ENCODE results near the gene IER5L.

The IER5L gene

GRCh38 chr9:129138476-129139232 lies 39.4 kb downstream of the IER5L start:
- Histone ChIP-seq H3K27ac (replicated peaks) (peak overlapping the region; percentile 95; the same call in 1 of the 2 replicates), H3K27me3 (ENCODE audit: insufficient read depth, poor library complexity, severe bottlenecking) (no peaks in the 10 kb centered on the region), H3K4me3 (replicated peaks; ENCODE audit: insufficient read depth, low read length) (no peak overlapping the region)
- TF ChIP-seq CTCF (IDR thresholded peaks at IDR 0.05; ENCODE audit: insufficient read depth, low read length) (no peak), REST (IDR thresholded peaks at IDR 0.05; ENCODE audit: insufficient replicate concordance, low read depth) (no peak), SPI1 (IDR thresholded peaks at IDR 0.05; ENCODE audit: borderline replicate concordance, low read depth) (no peak), GABPA (IDR thresholded peaks at IDR 0.05; ENCODE audit: low read depth) (no peak), POLR2AphosphoS5 (IDR thresholded peaks at IDR 0.05; ENCODE audit: low read depth) (no peak)
- no peak for DNase-seq (ENCODE audit: low read depth in 1 of 2, low spot score in 1 of 2)

GRCh38 chr9:129138144-129138462 lies 40.0 kb downstream of the IER5L start:
- DNase-seq (ENCODE audit: low read depth in 1 of 2, low spot score in 1 of 2), result no peak
- Histone ChIP-seq H3K27me3 (ENCODE audit: insufficient read depth, poor library complexity, severe bottlenecking) (no peaks in the 10 kb centered on the region), H3K4me3 (replicated peaks; ENCODE audit: insufficient read depth, low read length) (no peak overlapping the region), H3K27ac (replicated peaks) (no peak overlapping the region)
- TF ChIP-seq GABPA (IDR thresholded peaks at IDR 0.05; ENCODE audit: low read depth), result no peak
- TF ChIP-seq SPI1 (IDR thresholded peaks at IDR 0.05; ENCODE audit: borderline replicate concordance, low read depth), result no peak

GRCh38 chr9:129137292-129138143 lies 40.5 kb downstream of the IER5L start:
- no peak for DNase-seq (ENCODE audit: low read depth in 1 of 2, low spot score in 1 of 2)
- TF ChIP-seq SPI1 (IDR thresholded peaks at IDR 0.05; ENCODE audit: borderline replicate concordance, low read depth) (no peak), POLR2AphosphoS5 (IDR thresholded peaks at IDR 0.05; ENCODE audit: low read depth) (no peak), REST (IDR thresholded peaks at IDR 0.05; ENCODE audit: insufficient replicate concordance, low read depth) (no peak), GABPA (IDR thresholded peaks at IDR 0.05; ENCODE audit: low read depth) (no peak)
- H3K27ac ChIP-seq (replicated peaks), result no peak overlapping the region
- H3K27me3 ChIP-seq (ENCODE audit: insufficient read depth, poor library complexity, severe bottlenecking), result no peaks in the 10 kb centered on the region
- H3K4me3 ChIP-seq (replicated peaks; ENCODE audit: insufficient read depth, low read length), result no peak overlapping the region

- no peak for TF ChIP-seq REST (IDR thresholded peaks at IDR 0.05; ENCODE audit: insufficient replicate concordance, low read depth)
- TF ChIP-seq SPI1 (IDR thresholded peaks at IDR 0.05; ENCODE audit: borderline replicate concordance, low read depth), result no peak
- TF ChIP-seq CTCF (IDR thresholded peaks at IDR 0.05; ENCODE audit: insufficient read depth, low read length), result no peak
- no peak for DNase-seq (ENCODE audit: low read depth in 1 of 2, low spot score in 1 of 2)
- H3K27ac ChIP-seq (replicated peaks), result no peak overlapping the region
These were observed 41.5 kb downstream of the IER5L start for GRCh38 chr9:129136446-129137035.

More at GRCh38 chr9:129136446-129137035, 41.5 kb downstream of the IER5L start:
- no peaks in the 10 kb centered on the region for H3K27me3 ChIP-seq (ENCODE audit: insufficient read depth, poor library complexity, severe bottlenecking)
- H3K4me3 ChIP-seq (replicated peaks; ENCODE audit: insufficient read depth, low read length), result no peak overlapping the region

Measured in HL-60 (cell line).